Neural cell (in vitro differentiated cells): ENCODE measurements around the gene LINC00237. TPM values are rescaled to one million over a fixed set of nuclear protein-coding genes. Genes with fewer than 3 reads are reported as not detected.

Source experiments
- H2AFZ ChIP-seq: fragments of 200-600, 300-800 bp; sonication (generic), shearing (Covaris generic); 2 replicates; pipeline ENCODE4 v1.6.0; 2014; ENCODE audit warnings: low read depth, mild to moderate bottlenecking, antibody characterized with exemption, low read length, moderate library complexity
- H3F3A ChIP-seq: fragments of 200-600 bp; shearing (Covaris generic); 2 replicates; pipeline ENCODE4 v1.6.1; 2016; ENCODE audit warnings: mild to moderate bottlenecking, moderate library complexity, mixed read lengths, antibody characterized with exemption, low read length; ENCODE audit not compliant: insufficient read depth, poor library complexity, severe bottlenecking
- H3K27ac ChIP-seq: fragments of 200-600, 300-800 bp; sonication (generic), shearing (Covaris generic); 2 replicates; pipeline ENCODE4 v1.5.1; 2014; ENCODE audit warnings: mild to moderate bottlenecking, low read length, moderate library complexity
- H3K27me3 ChIP-seq: fragments of 300-800, 200-600 bp; sonication (generic), shearing (Covaris generic); 2 replicates; pipeline ENCODE4 v1.6.0; 2014; ENCODE audit warnings: mild to moderate bottlenecking, low read depth, low read length, moderate library complexity; ENCODE audit not compliant: insufficient read depth
- H3K36me3 ChIP-seq: fragments of 300-800, 200-600 bp; sonication (generic), shearing (Covaris generic); 2 replicates; pipeline ENCODE4 v1.5.1; 2014; ENCODE audit warnings: mild to moderate bottlenecking, antibody characterized with exemption, low read length, moderate library complexity; ENCODE audit not compliant: insufficient read depth
- H3K4me2 ChIP-seq: fragments of 300-800, 200-600 bp; sonication (generic), shearing (Covaris generic); 2 replicates; pipeline ENCODE4 v1.6.0; 2014; ENCODE audit warnings: mild to moderate bottlenecking, low read length
- H3K4me3 ChIP-seq: fragments of 300-800, 200-600 bp; sonication (generic), shearing (Covaris generic); 2 replicates; pipeline ENCODE4 v1.5.1; 2014; ENCODE audit warnings: mild to moderate bottlenecking, low read length, moderate library complexity
- H3K79me2 ChIP-seq: fragments of 200-600 bp; shearing (Covaris generic); replicated peaks from 2 replicates; pipeline ENCODE4 v1.6.0; 2014; ENCODE audit warnings: mild to moderate bottlenecking, low read length, moderate library complexity; ENCODE audit not compliant: insufficient read depth
- H3K9ac ChIP-seq: fragments of 300-800, 200-600 bp; sonication (generic), shearing (Covaris generic); 2 replicates; pipeline ENCODE4 v1.6.1; 2016; ENCODE audit warnings: mild to moderate bottlenecking, low read length, mixed read lengths
- H3K9me2 ChIP-seq: fragments of 200-600 bp; shearing (Covaris generic); 2 replicates; pipeline ENCODE4 v1.6.1; 2016; ENCODE audit warnings: mild to moderate bottlenecking, low read length, mixed read lengths; ENCODE audit not compliant: insufficient read depth
- H3K9me3 ChIP-seq: fragments of 200-600, 300-800 bp; sonication (generic), shearing (Covaris generic); 2 replicates; pipeline ENCODE4 v1.6.1; 2016; ENCODE audit warnings: mild to moderate bottlenecking, mixed run types, low read length, moderate library complexity, mixed read lengths
- H4K20me1 ChIP-seq: fragments of 200-600 bp; shearing (Covaris generic); 2 replicates; pipeline ENCODE4 v1.6.1; 2016; ENCODE audit warnings: mild to moderate bottlenecking, mixed run types; ENCODE audit not compliant: insufficient read depth
- CTCF ChIP-seq: fragments of 450-650 bp; IDR thresholded peaks from 2 replicates; pipeline ENCODE4 v1.5.1; 2014; ENCODE audit warnings: antibody characterized with exemption, mild to moderate bottlenecking, moderate library complexity; ENCODE audit not compliant: poor library complexity, severe bottlenecking
- EP300 ChIP-seq: fragments of 450-650 bp; conservative IDR thresholded peaks from 2 replicates; pipeline ENCODE4 v1.6.1; 2014; ENCODE audit warnings: antibody characterized with exemption, mild to moderate bottlenecking, moderate library complexity; ENCODE audit not compliant: poor library complexity, severe bottlenecking
- EZH2 ChIP-seq: fragments of 200-600, 300-800 bp; shearing (Covaris generic), sonication (generic); IDR thresholded peaks from 2 replicates; pipeline ENCODE4 v1.6.1; 2014; ENCODE audit warnings: antibody characterized with exemption, low read length, borderline replicate concordance, mild to moderate bottlenecking; ENCODE audit not compliant: insufficient read depth, poor library complexity, severe bottlenecking
- MXI1 ChIP-seq: fragments of 450-650 bp; conservative IDR thresholded peaks from 2 replicates; pipeline ENCODE4 v1.6.1; 2014; ENCODE audit warnings: antibody characterized with exemption, mild to moderate bottlenecking; ENCODE audit not compliant: poor library complexity, severe bottlenecking
- POLR2AphosphoS5 ChIP-seq: IDR thresholded peaks from 2 replicates; pipeline ENCODE4 v1.6.1; 2012
- RAD21 ChIP-seq: fragments of 450-650 bp; conservative IDR thresholded peaks from 2 replicates; pipeline ENCODE4 v1.6.1; 2014; ENCODE audit warnings: antibody characterized with exemption, mild to moderate bottlenecking, moderate library complexity
- REST ChIP-seq: IDR thresholded peaks from 2 replicates; pipeline ENCODE4 v1.6.1; 2012; ENCODE audit warnings: borderline replicate concordance
- SMC3 ChIP-seq: fragments of 450-650 bp; conservative IDR thresholded peaks from 2 replicates; pipeline ENCODE4 v1.6.1; 2014; ENCODE audit warnings: antibody characterized with exemption, mild to moderate bottlenecking, moderate library complexity; ENCODE audit not compliant: poor library complexity
- TAF1 ChIP-seq: IDR thresholded peaks from 2 replicates; pipeline ENCODE4 v1.6.1; 2012; ENCODE audit warnings: low read depth
- polyA plus RNA-seq: library from polyadenylated mRNA; depleted of rRNA; stranded (reverse); fragments of >200 nt; gene quantifications from 2 replicates; pipeline ENCODE4 v1.2.3, GENCODE V29; 2014

LINC00237 gene
- polyA plus RNA-seq, 1 donor from 2014 or later = not detected

- no peaks in the 10 kb centered on the region for H4K20me1 ChIP-seq
- no peak overlapping the region for H2AFZ ChIP-seq
- H3K4me3 ChIP-seq = no peak overlapping the region
- no peaks in the 10 kb centered on the region for H3F3A ChIP-seq
- no peaks in the 10 kb centered on the region for H3K9me2 ChIP-seq
- no peaks in the 10 kb centered on the region for H3K27me3 ChIP-seq
- no peaks in the 10 kb centered on the region for H3K36me3 ChIP-seq
- TF ChIP-seq EP300 (no peak), REST (no peak), SMC3 (no peak), MXI1 (no peak)
- no peaks in the 10 kb centered on the region for H3K79me2 ChIP-seq
- no peaks in the 10 kb centered on the region for H3K9me3 ChIP-seq
- H3K9ac ChIP-seq = no peak overlapping the region
- H3K4me2 ChIP-seq = no peak overlapping the region
- H3K27ac ChIP-seq = no peak overlapping the region
Measured at GRCh38 chr20:21075471-21075870, 30.7 kb downstream of the LINC00237 start.

DNA sequence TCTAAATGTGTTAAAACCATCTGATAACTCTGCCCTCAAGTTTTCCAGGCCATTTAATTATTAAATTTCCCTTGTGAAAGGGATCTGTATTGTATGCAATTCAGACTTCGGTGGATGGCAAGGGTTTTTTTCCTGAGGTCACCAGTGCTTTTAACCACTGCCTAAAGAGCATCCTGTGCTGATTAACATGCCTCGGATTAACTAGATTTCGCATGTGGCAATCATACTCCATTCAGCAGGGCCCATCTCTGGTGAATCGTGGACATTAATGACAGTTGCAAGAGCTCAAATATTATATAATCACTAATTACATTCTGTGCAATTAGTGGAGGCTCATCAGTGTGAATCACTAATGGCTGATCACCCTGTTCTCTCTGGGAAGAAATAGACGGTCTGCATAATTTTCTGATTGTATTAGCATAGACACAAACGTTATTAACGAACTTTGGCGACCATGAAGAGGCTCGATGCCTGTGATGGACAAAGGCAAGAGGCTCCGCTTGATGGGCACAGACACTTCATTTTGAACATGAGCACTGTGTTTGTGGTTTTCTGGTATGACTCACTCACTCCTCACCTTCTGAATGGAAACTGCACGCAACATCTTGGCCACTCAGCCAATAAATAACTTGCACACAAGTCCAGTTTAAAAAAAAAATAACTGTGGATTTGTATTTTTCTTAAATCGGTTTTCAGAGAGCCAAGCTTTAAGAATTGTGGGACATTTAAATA is 31.4 kb downstream of the LINC00237 start:
- H3K9me3 ChIP-seq = no peaks in the 10 kb centered on the region
- H4K20me1 ChIP-seq = no peaks in the 10 kb centered on the region
- no peak overlapping the region for H3K27ac ChIP-seq
- H3K36me3 ChIP-seq = no peaks in the 10 kb centered on the region
- no peaks in the 10 kb centered on the region for H3K79me2 ChIP-seq
- no peaks in the 10 kb centered on the region for H3K27me3 ChIP-seq
- H3K4me2 ChIP-seq = no peak overlapping the region
- no peak overlapping the region for H3K9ac ChIP-seq
- no peak overlapping the region for H2AFZ ChIP-seq
- H3K9me2 ChIP-seq = no peaks in the 10 kb centered on the region
- no peaks in the 10 kb centered on the region for H3F3A ChIP-seq
- H3K4me3 ChIP-seq = no peak overlapping the region
- no peak for TF ChIP-seq REST
- TF ChIP-seq CTCF = no peak
- TF ChIP-seq EP300 = no peak
- no peak for TF ChIP-seq POLR2AphosphoS5
- no peak for TF ChIP-seq EZH2
- no peak for TF ChIP-seq TAF1
- no peak for TF ChIP-seq MXI1
- no peak for TF ChIP-seq RAD21
- no peak for TF ChIP-seq SMC3
